ENCODE data around the gene MINPP1. TPM values are rescaled to one million over a fixed set of nuclear protein-coding genes. Genes with fewer than 3 reads are reported as not detected.

MINPP1 gene
- total RNA-seq, 1 experiment from 2014 or later: 25.5 TPM

- ATAC-seq: no peak
- DNase-seq (ENCODE audit: low spot score): no peak
- Mint-ChIP-seq H3K27ac (no peak overlapping the region), H3K4me3 (no peak overlapping the region), H3K27me3 (ENCODE audit: low read depth) (no peaks in the 10 kb centered on the region), H3K9me3 (peaks cover 5% of the 10 kb centered on the region; the same call in 1 of the 2 replicates), H3K4me1 (no peaks in the 10 kb centered on the region), H3K36me3 (no peaks in the 10 kb centered on the region)
- no peak for TF ChIP-seq TEAD1 (CRISPR knock-in tag; IDR thresholded peaks at IDR 0.05)
- no peak for TF ChIP-seq ESRRA (CRISPR knock-in tag; IDR thresholded peaks at IDR 0.05; ENCODE audit: borderline replicate concordance)
- no peak for TF ChIP-seq PRDM15 (CRISPR knock-in tag; IDR thresholded peaks at IDR 0.05)
- TF ChIP-seq ZNF532 (CRISPR knock-in tag; IDR thresholded peaks at IDR 0.05; ENCODE audit: borderline replicate concordance): no peak
- no peak for TF ChIP-seq ZNF396 (CRISPR knock-in tag; IDR thresholded peaks at IDR 0.05; ENCODE audit: borderline replicate concordance)
- TF ChIP-seq ZNF671 (CRISPR knock-in tag; IDR thresholded peaks at IDR 0.05): no peak
- no peak for TF ChIP-seq SP1 (CRISPR knock-in tag; conservative IDR thresholded peaks at IDR 0.05)
- no peak for TF ChIP-seq E2F5 (CRISPR knock-in tag; IDR thresholded peaks at IDR 0.05)
- POLR2A ChIA-PET: no interaction called here
- CTCF ChIA-PET: no interaction called here
Measured at GRCh38 chr10:87585565-87586514, 81.1 kb downstream of the MINPP1 start.

GRCh38 chr10:87589645-87590051, 85.0 kb downstream of the MINPP1 start:
- H3K36me3 Mint-ChIP-seq: no peaks in the 10 kb centered on the region
- no peaks in the 10 kb centered on the region for H3K4me1 Mint-ChIP-seq
- no peak for DNase-seq (ENCODE audit: low spot score)
- H3K27me3 Mint-ChIP-seq (ENCODE audit: low read depth): no peaks in the 10 kb centered on the region
- no peak for ATAC-seq
- H3K9me3 Mint-ChIP-seq: peaks cover 5% of the 10 kb centered on the region; the same call in 1 of the 2 replicates
- no peak overlapping the region for H3K4me3 Mint-ChIP-seq
- ChIA-PET POLR2A (interaction anchor here (0.6 kb wide), 1 partner anchor 87 kb away, joined by 3 read pairs; no protein-coding TSS in a partner anchor), CTCF (no interaction called here)
- TF ChIP-seq ERG (CRISPR knock-in tag; IDR thresholded peaks at IDR 0.05): no peak
- H3K27ac Mint-ChIP-seq: no peak overlapping the region

All from WTC11 (cell line).